GM12891 (cell line): Measurements from ENCODE around the gene UVSSA.

Source experiments
- POLR2A ChIP-seq: IDR thresholded peaks from 2 replicates; pipeline ENCODE4 v1.6.1; 2011; ENCODE audit warnings: low read depth, low read length, control low read depth
- SPI1 ChIP-seq: IDR thresholded peaks from 2 replicates; pipeline ENCODE4 v1.6.1; 2011; ENCODE audit warnings: low read depth, low read length, control low read depth
- TAF1 ChIP-seq: IDR thresholded peaks from 2 replicates; pipeline ENCODE4 v1.6.1; 2011; ENCODE audit warnings: low read depth, low read length, control low read depth

GRCh38 chr4:1323280-1323634, 23.8 kb upstream of the UVSSA start:
- no peak for TF ChIP-seq POLR2A
- no peak for TF ChIP-seq TAF1
- TF ChIP-seq SPI1: no peak
